WI38 (cell line): ENCODE data around the gene MYO1D.

Source experiments
- H3K4me3 ChIP-seq: 2 replicates; pipeline ENCODE4 v1.5.1; 2011; ENCODE audit warnings: low read depth, mild to moderate bottlenecking, control low read depth, low read length
- CTCF ChIP-seq: IDR thresholded peaks from 2 replicates; pipeline ENCODE4 v1.5.1; 2012; ENCODE audit warnings: low read depth, mild to moderate bottlenecking, control low read depth, low read length

MYO1D gene

GRCh38 chr17:32907583-32907982 lies 30.7 kb upstream of the MYO1D start:
- no peak overlapping the region for H3K4me3 ChIP-seq
- no peak for TF ChIP-seq CTCF

GRCh38 chr17:32904891-32905290 lies 28.0 kb upstream of the MYO1D start:
- H3K4me3 ChIP-seq = no peak overlapping the region
- TF ChIP-seq CTCF = no peak

- no peak overlapping the region for H3K4me3 ChIP-seq
- no peak for TF ChIP-seq CTCF
Observed at GRCh38 chr17:32903774-32904673, 27.1 kb upstream of the MYO1D start.

GRCh38 chr17:32901743-32902142 lies 24.8 kb upstream of the MYO1D start:
- TF ChIP-seq CTCF = no peak

GRCh38 chr17:32899236-32900013 lies 22.5 kb upstream of the MYO1D start:
- H3K4me3 ChIP-seq = no peak overlapping the region
- TF ChIP-seq CTCF = no peak

More at GRCh38 chr17:32901743-32902142, 24.8 kb upstream of the MYO1D start:
- H3K4me3 ChIP-seq = no peak overlapping the region

GRCh38 chr17:32896647-32897258 lies 19.8 kb upstream of the MYO1D start:
- TF ChIP-seq CTCF = no peak

More at GRCh38 chr17:32896647-32897258, 19.8 kb upstream of the MYO1D start:
- no peak overlapping the region for H3K4me3 ChIP-seq
